Right lobe of liver (tissue), 6 donors: ENCODE data around the gene HOPX. TPM values are rescaled to one million over a fixed set of nuclear protein-coding genes. Genes with fewer than 3 reads are reported as not detected.
"Not testable (repeated sequence)": the region's sequence is repeated elsewhere in the genome, so short reads cannot be mapped to it uniquely, and the experiment has no call there.

Source experiments
- ATAC-seq, 4 donors: fragments of 200-7000 bp; cut with Tn5 transposase; one replicate each; pipeline ENCODE4 v1.9.1; 2020; ENCODE audit warnings: mild to moderate bottlenecking in 4 of 4, moderate library complexity in 4 of 4
- DNase-seq, 3 donors: peaks; one replicate each; pipeline ENCODE4 v3.0.0-alpha.2; 2020
- H3K27ac ChIP-seq, 3 donors: fragments of 200-600 bp; one replicate each; pipeline ENCODE4 v1.8.0; 2022
- H3K27me3 ChIP-seq, 2 donors: fragments of 200-600 bp; one replicate each; pipeline ENCODE4 v1.8.0; 2022
- H3K36me3 ChIP-seq, 4 donors: fragments of 200-600 bp; sonication (generic) in 1 of 4; one replicate each; pipeline versions ENCODE4 v1.5.1 to v1.8.0; 2017 to 2022; ENCODE audit warnings: control low read depth in 1 of 4
- H3K4me1 ChIP-seq, 4 donors: fragments of 200-600 bp; sonication (generic) in 1 of 4; one replicate each; pipeline versions ENCODE4 v1.5.1 to v1.8.0; 2017 to 2022; ENCODE audit warnings: control low read depth in 1 of 4
- H3K4me3 ChIP-seq, 3 donors: fragments of 200-600 bp; one replicate each; pipeline ENCODE4 v1.8.0; 2022
- H3K9me3 ChIP-seq, 4 donors: fragments of 200-600 bp; sonication (generic) in 1 of 4; one replicate each; pipeline versions ENCODE4 v1.5.1 to v1.8.0; 2017 to 2022; ENCODE audit warnings: control low read depth in 1 of 4
- POLR2A ChIP-seq: fragments of 450-650 bp; IDR thresholded peaks from one replicate; pipeline ENCODE4 v1.6.1; 2017; ENCODE audit warnings: antibody characterized with exemption, mild to moderate bottlenecking
- WGBS: methylation state at CpG from one replicate; pipeline ENCODE4 v1.1.6; 2018; ENCODE audit warnings: low coverage, low lambda C conversion rate; ENCODE audit not compliant: insufficient coverage; ENCODE audit errors: missing lambda C conversion rate; 5-methylcytosine and 5-hydroxymethylcytosine counted together
- intact Hi-C, 2 donors: fragments of 100-400 bp; cut with DNase I; formaldehyde crosslinking; loops; one replicate each; pipeline versions ENCODE4 v1.11.2 to v1.14.1; 2022
- long read RNA-seq: library from polyadenylated mRNA; unstranded; transcript quantifications from one replicate; pipeline ENCODE4 v2.0.0, GENCODE V29; 2019
- total RNA-seq, 6 experiments: library from RNA; depleted of rRNA in 2 of 6; stranded (reverse); fragments of >200 nt in 2 of 6; fragmentation: NEBNext Ultra II Directional in 3 of 6; extraction: Animal tissue kit (Norgen Biotek cat#: 25700) in 3 of 6; gene quantifications; one replicate each; pipeline versions ENCODE4 v1.1.0 to v1.2.4, GENCODE V29; 2016 to 2023
- TF ChIP-seq, protein P1 (sequence below), 4 donors: fragments of 200-600 bp in 3 of 4; fragments of 450-650 bp in 1 of 4; IDR thresholded peaks; one replicate each; pipeline versions ENCODE4 v1.5.1 to v1.8.0; 2016 to 2022; ENCODE audit warnings: antibody characterized with exemption in 4 of 4, mild to moderate bottlenecking in 2 of 4
- donor health status: DM: no; HTN: yes; CAD: no.
- donor health status: DM: no; HTN: no; CAD: no.
- donor health status: DM: no; HTN: no; CAD: no.
- donor health status: DM: no; HTN: yes; CAD: no.
- donor health status: DM: no; HTN: yes; CAD: no.

Gene HOPX, protein sequence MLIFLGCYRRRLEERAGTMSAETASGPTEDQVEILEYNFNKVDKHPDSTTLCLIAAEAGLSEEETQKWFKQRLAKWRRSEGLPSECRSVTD
- under 1 TPM in 3 of 6 experiments, not detected in 3; 0.27 to 0.80 (median 0.42) TPM for total RNA-seq
- long read RNA-seq: 0 reads

DNA sequence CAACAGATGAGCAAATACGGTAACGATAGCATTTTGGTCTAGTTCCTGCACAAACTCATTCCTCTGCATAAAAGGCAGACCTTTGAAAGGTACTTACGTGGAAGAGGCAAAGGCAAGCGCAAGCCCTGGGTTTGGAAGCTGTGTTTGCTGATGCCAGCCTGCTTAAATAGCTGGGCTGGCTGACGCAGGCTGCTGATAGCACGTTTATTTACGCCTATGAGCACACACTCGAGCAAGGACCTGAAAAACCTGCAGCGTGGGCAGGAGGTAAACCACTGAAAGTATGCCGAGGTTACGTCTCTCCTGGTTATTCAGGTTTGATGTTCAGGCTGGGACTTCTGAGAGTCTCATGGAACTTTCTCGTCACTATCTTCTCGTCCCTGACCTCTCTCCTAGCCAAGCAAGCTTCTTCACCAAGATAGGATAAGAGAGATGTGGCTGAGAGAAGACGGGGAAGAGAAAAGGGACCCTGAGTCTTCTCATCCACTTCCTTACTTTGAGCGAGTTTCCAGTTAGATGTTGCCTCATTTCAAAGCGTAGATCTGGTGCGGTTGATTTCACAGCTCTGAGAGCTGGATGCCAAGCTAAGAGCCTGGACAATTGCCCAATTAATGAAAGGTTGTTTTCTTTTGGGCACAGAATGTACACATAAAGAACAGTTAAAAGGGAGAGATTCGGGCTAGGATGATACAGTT lies at the start of gene HOPX:
Gene HOPX (minus strand): TSS at position 139 of the 695 bp plus-strand sequence. CDS start 23,480 bp downstream, outside the sequence.
- intact Hi-C loops: no loop called here
- H3K4me1 ChIP-seq: no peaks in the 10 kb centered on the region
- peak in 2 of 4 donors; percentile 25 to 32 for ATAC-seq
- H3K27me3 ChIP-seq: no peaks in the 10 kb centered on the region
- DNase-seq: no peak
- no peak within 1 kb of the TSS for H3K4me3 ChIP-seq
- no peaks in the 10 kb centered on the region for H3K9me3 ChIP-seq
- no peaks in the 10 kb centered on the region for H3K36me3 ChIP-seq
- TF ChIP-seq POLR2A: no peak
- 21% methylated on average over 15 of the region's 18 CpGs for WGBS
- H3K27ac ChIP-seq: no peak within 1 kb of the TSS

DNA sequence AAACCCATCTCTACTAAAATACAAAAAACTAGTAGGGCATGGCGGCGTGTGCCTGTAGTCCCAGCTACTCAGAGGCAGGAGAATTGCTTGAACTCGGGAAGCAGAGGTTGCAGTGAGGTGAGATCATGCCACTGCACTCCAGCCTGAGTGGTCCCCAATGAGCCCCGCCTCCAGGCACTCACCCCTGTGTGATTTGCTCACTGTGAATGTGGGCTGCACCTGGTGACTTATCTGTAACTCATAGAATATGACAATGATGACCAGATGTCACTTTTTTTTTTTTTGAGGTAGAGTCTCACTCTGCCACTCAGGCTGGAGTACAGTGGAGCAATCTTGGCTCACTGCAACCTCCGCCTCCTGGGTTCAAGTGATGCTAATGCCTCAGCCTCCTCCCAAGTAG lies 49.0 kb upstream of the HOPX start:
- no peak overlapping the region for H3K27ac ChIP-seq
- H3K27me3 ChIP-seq: no peaks in the 10 kb centered on the region
- no peaks in the 10 kb centered on the region for H3K9me3 ChIP-seq
- H3K4me1 ChIP-seq: no peaks in the 10 kb centered on the region
- H3K36me3 ChIP-seq: no peaks in the 10 kb centered on the region
- DNase-seq (no peak), ATAC-seq (no peak)
- H3K4me3 ChIP-seq: no peak overlapping the region
- intact Hi-C loops: no loop called here
- WGBS: 58% methylated on average over 2 of the region's 5 CpGs
- TF ChIP-seq POLR2A: no peak
- TF ChIP-seq, protein P1, sequence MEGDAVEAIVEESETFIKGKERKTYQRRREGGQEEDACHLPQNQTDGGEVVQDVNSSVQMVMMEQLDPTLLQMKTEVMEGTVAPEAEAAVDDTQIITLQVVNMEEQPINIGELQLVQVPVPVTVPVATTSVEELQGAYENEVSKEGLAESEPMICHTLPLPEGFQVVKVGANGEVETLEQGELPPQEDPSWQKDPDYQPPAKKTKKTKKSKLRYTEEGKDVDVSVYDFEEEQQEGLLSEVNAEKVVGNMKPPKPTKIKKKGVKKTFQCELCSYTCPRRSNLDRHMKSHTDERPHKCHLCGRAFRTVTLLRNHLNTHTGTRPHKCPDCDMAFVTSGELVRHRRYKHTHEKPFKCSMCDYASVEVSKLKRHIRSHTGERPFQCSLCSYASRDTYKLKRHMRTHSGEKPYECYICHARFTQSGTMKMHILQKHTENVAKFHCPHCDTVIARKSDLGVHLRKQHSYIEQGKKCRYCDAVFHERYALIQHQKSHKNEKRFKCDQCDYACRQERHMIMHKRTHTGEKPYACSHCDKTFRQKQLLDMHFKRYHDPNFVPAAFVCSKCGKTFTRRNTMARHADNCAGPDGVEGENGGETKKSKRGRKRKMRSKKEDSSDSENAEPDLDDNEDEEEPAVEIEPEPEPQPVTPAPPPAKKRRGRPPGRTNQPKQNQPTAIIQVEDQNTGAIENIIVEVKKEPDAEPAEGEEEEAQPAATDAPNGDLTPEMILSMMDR (IDR thresholded peaks at IDR 0.05): no peak

DNA sequence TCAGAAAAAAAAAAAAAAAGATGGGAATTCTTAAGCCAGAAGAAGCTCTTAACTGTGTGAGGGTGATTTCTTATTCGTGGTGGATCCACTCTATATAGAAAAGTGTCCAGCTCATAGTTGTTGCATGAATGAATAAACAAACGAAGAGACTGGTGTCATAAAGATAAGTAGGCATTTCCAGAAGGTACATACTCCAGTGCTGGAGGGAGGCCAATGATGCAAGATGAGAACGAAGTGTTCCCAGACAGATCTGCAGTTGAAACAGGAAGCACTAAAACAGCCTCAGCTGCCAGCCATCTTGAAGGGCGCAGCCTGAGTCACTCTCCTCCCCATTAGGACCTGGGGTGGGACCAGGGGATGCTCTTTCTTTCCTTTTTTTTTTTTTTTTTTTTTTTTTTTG lies 47.4 kb upstream of the HOPX start:
- Histone ChIP-seq H3K4me3 (no peak overlapping the region), H3K9me3 (no peaks in the 10 kb centered on the region), H3K27ac (no peak overlapping the region), H3K27me3 (no peaks in the 10 kb centered on the region), H3K4me1 (no peaks in the 10 kb centered on the region), H3K36me3 (no peaks in the 10 kb centered on the region)
- peak; percentile 22 to 76 (median 45) for ATAC-seq
- intact Hi-C loops: no loop called here
- TF ChIP-seq, protein P1 (IDR thresholded peaks at IDR 0.05): no peak
- TF ChIP-seq POLR2A: no peak
- peak in 1 of 3 donors; percentile 61 for DNase-seq
- WGBS: 23% methylated on average over 4 of the region's 4 CpGs

DNA sequence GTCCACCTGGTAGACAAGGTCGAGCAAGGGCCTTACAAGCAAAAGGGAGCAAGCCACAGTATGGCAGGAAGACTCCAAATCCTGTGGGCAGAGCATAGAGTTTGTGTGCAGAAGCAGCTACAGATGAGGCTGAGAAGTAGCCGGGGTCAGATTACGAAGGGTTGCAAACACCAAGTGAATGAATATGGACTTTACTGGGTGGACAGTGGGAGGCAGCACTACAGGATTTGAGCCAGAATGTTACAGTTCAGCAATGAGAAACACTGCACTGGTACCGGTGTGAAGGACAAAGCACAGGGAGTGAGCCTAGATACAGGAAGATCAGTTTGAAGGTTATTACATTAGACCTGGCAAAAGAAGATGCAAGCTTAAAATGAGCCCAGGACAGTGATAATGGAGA lies 46.1 kb upstream of the HOPX start:
- intact Hi-C loops: no loop called here
- no peaks in the 10 kb centered on the region for H3K27me3 ChIP-seq
- no peak for DNase-seq
- no peaks in the 10 kb centered on the region for H3K36me3 ChIP-seq
- no peak overlapping the region for H3K4me3 ChIP-seq
- H3K4me1 ChIP-seq: no peaks in the 10 kb centered on the region
- 44% methylated on average over 4 of the region's 4 CpGs for WGBS
- H3K27ac ChIP-seq: no peak overlapping the region
- no peaks in the 10 kb centered on the region for H3K9me3 ChIP-seq
- TF ChIP-seq, protein P1 (IDR thresholded peaks at IDR 0.05): no peak
- no peak for TF ChIP-seq POLR2A
- ATAC-seq: no peak

DNA sequence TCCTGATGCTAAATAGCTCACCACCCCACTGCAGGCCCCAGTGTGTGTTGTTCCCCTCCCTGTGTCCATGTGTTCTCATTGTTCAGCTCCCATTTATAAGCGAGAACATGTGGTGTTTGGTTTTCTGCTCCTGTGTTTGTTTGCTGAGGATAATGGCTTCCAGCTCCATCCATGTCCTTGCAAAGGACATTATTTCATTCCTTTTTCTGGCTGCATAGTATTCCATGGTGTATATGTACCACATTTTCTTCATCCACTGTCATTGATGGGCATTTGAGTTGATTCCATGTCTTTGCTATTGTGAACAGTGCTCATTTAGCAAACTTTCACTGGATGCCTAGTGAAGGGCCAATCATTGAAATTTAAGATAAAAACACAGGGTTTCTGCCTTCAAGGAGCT lies 45.5 kb upstream of the HOPX start:
- H3K9me3 ChIP-seq, H3K4me3 ChIP-seq, H3K4me1 ChIP-seq, DNase-seq, ATAC-seq, H3K27ac ChIP-seq, H3K27me3 ChIP-seq, H3K36me3 ChIP-seq, intact Hi-C loops: not testable (repeated sequence)
- 67% methylated on average over 1 of the region's 1 CpG for WGBS
